Measurements from ENCODE around the gene FRAT2.

Gene FRAT2

GRCh38 chr10:97336942-97337831 is 2.7 kb upstream of the FRAT2 start:
- H3K27me3 Mint-ChIP-seq, result peaks cover 10% of the 10 kb centered on the region
- no peak overlapping the region for H3K27ac Mint-ChIP-seq
- H3K4me1 Mint-ChIP-seq, result peaks cover 14% of the 10 kb centered on the region
- no peaks in the 10 kb centered on the region for H3K9me3 Mint-ChIP-seq
- no peak overlapping the region for H3K4me3 Mint-ChIP-seq
- DNase-seq (no peak), ATAC-seq (no peak)

GRCh38 chr10:97336446-97336845 is 1.9 kb upstream of the FRAT2 start:
- ATAC-seq (no peak), DNase-seq (no peak)
- Mint-ChIP-seq H3K4me1 (peaks cover 22% of the 10 kb centered on the region), H3K27me3 (peaks cover 10% of the 10 kb centered on the region), H3K4me3 (no peak overlapping the region), H3K27ac (no peak overlapping the region), H3K9me3 (no peaks in the 10 kb centered on the region)

DNA sequence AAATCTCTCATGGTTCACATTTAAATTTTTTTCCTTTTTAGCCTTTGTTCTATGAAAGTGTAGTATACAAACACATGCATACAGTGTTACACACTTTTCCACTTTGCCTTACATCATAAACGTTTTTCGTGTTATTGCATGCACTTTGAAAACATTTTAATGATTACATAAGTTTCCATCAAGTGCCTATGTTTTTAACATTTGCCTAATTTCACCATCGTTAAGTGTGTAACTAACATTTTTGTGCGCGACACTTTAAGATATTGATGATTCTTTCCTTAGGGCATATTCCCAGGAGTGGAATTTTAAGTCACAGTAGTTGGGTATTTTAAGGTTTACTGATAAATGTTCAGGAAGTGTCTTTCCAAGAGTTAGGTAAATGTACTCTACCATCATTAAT is 1.5 kb upstream of the FRAT2 start:
- Mint-ChIP-seq H3K4me1 (peaks cover 26% of the 10 kb centered on the region), H3K27me3 (peaks cover 10% of the 10 kb centered on the region), H3K4me3 (peak overlapping the region in 1 of 2 donors; percentile 53), H3K9me3 (no peaks in the 10 kb centered on the region), H3K27ac (peak overlapping the region in 1 of 2 donors; percentile 46)
- no peak for DNase-seq
- ATAC-seq, result no peak

- Mint-ChIP-seq H3K27ac (peak overlapping the region; percentile 72 to 97), H3K9me3 (no peaks in the 10 kb centered on the region), H3K4me3 (peak overlapping the region; percentile 79 to 80), H3K4me1 (peaks cover 28% of the 10 kb centered on the region), H3K27me3 (peaks cover 10% of the 10 kb centered on the region)
- ATAC-seq, result no peak
- no peak for DNase-seq
Measured at GRCh38 chr10:97335188-97335619, 675 bp upstream of the FRAT2 start.

DNA sequence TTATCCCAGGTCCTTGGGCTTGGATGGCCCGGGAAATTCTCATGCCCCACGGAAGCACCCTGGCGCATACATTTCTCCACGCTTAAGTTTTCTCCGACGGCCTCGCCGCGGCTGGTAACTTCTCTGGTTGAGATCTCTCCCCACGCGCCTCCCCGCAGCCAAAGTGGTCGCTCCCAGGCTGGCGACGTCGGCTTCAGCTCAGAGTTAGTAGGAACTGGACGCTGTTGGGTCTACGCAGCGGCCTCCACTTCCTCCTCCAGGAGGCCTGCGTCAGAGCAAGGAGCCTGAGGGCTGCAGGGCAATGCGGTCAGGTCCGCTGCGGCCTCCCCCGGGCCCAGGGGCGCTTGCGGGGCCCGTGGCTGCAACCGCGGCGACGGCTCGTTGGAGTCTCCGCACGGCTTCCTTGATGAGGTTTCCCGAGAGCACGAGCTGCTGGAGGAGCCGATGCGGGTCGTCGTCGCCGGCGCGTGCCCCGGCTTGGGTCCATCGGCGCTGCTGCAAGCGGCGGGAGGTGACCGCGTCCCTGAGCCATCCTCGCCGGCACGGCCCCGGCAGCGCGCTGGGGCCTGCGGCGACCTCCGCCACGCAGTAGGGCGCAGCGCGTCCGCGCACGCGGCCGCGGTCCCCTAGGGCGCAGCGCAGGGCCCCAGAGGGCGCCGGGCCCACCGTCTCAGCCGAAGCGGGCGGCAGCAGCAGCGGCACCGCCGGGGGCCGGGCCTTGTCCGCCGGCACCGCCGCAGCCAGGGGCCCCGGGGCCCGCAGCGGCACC is 744 bp downstream of the FRAT2 start:
- ATAC-seq (peak; percentile 70), DNase-seq (peak; percentile 52 to 58)
- H3K9me3 Mint-ChIP-seq, result no peaks in the 10 kb centered on the region
- peak overlapping the region; percentile 89 to 97 for H3K4me3 Mint-ChIP-seq
- H3K27ac Mint-ChIP-seq, result peak overlapping the region; percentile 95 to 96
- H3K4me1 Mint-ChIP-seq, result peaks cover 43% of the 10 kb centered on the region
- peaks cover 10% of the 10 kb centered on the region for H3K27me3 Mint-ChIP-seq

GRCh38 chr10:97333351-97333600 is 1.3 kb downstream of the FRAT2 start:
- Mint-ChIP-seq H3K9me3 (no peaks in the 10 kb centered on the region), H3K27ac (peak overlapping the region; percentile 95 to 96), H3K4me3 (peak overlapping the region; percentile 89 to 97), H3K27me3 (peaks cover 10% of the 10 kb centered on the region), H3K4me1 (peaks cover 48% of the 10 kb centered on the region)
- ATAC-seq (no peak), DNase-seq (no peak)

DNA sequence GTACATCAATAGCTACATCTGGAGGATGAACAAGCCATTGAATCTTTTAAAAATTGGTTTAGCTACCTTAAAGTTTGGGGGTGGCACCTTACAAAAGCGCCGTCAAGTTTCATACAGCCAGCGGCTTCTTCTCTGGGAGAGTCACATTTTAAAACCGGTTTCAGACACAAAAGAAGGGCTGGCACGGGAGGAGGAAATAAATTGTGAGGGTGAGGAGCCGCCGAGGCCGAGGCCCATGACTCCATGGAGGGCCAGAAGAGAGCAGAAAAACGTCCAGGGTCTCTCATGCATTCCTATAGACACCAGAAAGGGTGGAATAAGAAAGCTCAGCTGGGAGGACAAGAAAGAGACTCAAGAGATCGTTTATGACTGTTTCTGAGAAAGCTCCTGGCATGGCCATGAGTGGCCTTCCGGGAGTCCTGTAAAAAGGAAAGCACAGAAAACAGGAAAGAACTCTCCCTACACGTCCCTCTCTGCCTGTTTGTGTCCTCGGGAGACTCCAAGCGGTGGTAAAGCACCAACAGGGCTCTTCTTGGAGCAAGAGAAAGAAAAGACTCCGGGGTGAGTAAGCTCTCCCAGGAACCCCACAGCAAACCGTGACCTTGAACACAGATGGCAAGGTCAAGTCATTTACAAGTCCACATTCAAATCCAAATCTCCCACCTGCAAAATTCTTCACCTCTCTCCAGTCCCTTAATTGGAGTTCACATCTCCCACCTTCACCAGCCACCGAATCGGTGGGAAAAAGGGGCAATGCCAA is 1.8 kb downstream of the FRAT2 start:
- DNase-seq, result no peak
- H3K27me3 Mint-ChIP-seq, result peaks cover 9% of the 10 kb centered on the region
- H3K4me1 Mint-ChIP-seq, result peaks cover 53% of the 10 kb centered on the region
- H3K9me3 Mint-ChIP-seq, result no peaks in the 10 kb centered on the region
- peak overlapping the region; percentile 89 to 97 for H3K4me3 Mint-ChIP-seq
- ATAC-seq, result no peak
- H3K27ac Mint-ChIP-seq, result peak overlapping the region; percentile 95 to 96

- Mint-ChIP-seq H3K4me3 (peak overlapping the region; percentile 58 to 61), H3K27me3 (no peaks in the 10 kb centered on the region), H3K4me1 (peaks cover 68% of the 10 kb centered on the region), H3K9me3 (no peaks in the 10 kb centered on the region), H3K27ac (no peak overlapping the region)
- ATAC-seq, result no peak
- DNase-seq, result no peak
Measured at GRCh38 chr10:97331153-97331703, 3.3 kb downstream of the FRAT2 start.

GRCh38 chr10:97329766-97330165 is 4.8 kb downstream of the FRAT2 start:
- DNase-seq (no peak), ATAC-seq (no peak)
- Mint-ChIP-seq H3K4me1 (peaks cover 75% of the 10 kb centered on the region), H3K9me3 (no peaks in the 10 kb centered on the region), H3K27me3 (no peaks in the 10 kb centered on the region), H3K27ac (peak overlapping the region in 1 of 2 donors; percentile 28), H3K4me3 (no peak overlapping the region)

DNA sequence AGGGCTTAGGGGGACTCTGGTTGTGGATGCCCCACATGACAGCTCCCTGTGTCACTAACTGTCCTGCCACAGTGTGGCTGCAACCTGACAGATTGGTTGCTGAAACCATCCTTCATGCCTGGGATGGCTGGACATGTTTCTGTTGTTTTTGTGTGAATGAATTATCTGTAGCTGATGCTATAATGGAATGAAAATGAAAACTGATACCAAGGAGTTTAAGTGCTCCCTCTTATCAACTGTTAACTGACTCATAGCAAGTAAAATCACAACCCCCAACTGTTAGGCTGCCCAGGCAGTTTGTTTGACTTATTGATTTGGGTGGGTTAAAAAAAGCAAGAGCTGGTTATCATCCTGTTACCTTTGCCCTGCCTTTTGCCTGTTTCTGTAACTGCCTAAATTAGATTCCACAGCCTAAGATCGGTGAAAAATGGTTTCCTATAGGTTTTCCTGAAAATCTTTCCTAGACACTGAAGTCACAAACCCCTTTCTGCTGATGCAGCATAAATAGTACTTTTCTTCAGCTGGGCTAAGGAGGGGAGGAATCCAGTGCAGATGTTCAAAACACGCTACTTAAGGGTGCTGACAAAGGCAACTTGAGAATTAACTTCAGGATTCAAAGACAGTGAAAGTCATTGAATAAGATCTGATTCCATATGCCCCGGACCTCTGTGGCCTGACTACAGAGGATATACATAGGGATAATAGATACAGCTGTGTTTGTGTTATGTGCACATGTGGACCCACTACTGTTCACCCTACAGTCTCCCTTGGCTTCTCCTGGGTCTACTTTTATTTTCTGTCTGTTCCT is 5.7 kb downstream of the FRAT2 start:
- H3K4me3 Mint-ChIP-seq, result peak overlapping the region in 1 of 2 donors; percentile 27
- H3K9me3 Mint-ChIP-seq, result no peaks in the 10 kb centered on the region
- peaks cover 75% of the 10 kb centered on the region for H3K4me1 Mint-ChIP-seq
- no peak overlapping the region for H3K27ac Mint-ChIP-seq
- peak; percentile 74 for ATAC-seq
- DNase-seq, result no peak
- no peaks in the 10 kb centered on the region for H3K27me3 Mint-ChIP-seq

GRCh38 chr10:97327348-97328294 is 6.9 kb downstream of the FRAT2 start:
- Mint-ChIP-seq H3K27ac (peak overlapping the region; percentile 13 to 85), H3K4me1 (peaks cover 65% of the 10 kb centered on the region)

GRCh38 chr10:97325754-97326153 is 8.8 kb downstream of the FRAT2 start:
- peaks cover 64% of the 10 kb centered on the region for H3K4me1 Mint-ChIP-seq
- H3K27ac Mint-ChIP-seq, result no peak overlapping the region
- no peaks in the 10 kb centered on the region for H3K9me3 Mint-ChIP-seq
- no peak for DNase-seq
- H3K27me3 Mint-ChIP-seq, result no peaks in the 10 kb centered on the region
- no peak for ATAC-seq
- no peak overlapping the region for H3K4me3 Mint-ChIP-seq

More at GRCh38 chr10:97327348-97328294, 6.9 kb downstream of the FRAT2 start:
- H3K27me3 Mint-ChIP-seq, result no peaks in the 10 kb centered on the region
- no peaks in the 10 kb centered on the region for H3K9me3 Mint-ChIP-seq
- DNase-seq, result no peak
- H3K4me3 Mint-ChIP-seq, result peak overlapping the region in 1 of 2 donors; percentile 43
- peak; percentile 68 for ATAC-seq

- Mint-ChIP-seq H3K4me3 (no peak overlapping the region), H3K4me1 (peaks cover 58% of the 10 kb centered on the region), H3K9me3 (no peaks in the 10 kb centered on the region), H3K27me3 (no peaks in the 10 kb centered on the region), H3K27ac (no peak overlapping the region)
- DNase-seq (no peak), ATAC-seq (no peak)
Measured at GRCh38 chr10:97323501-97323900, 11.0 kb downstream of the FRAT2 start.

GRCh38 chr10:97321804-97322190 is 12.7 kb downstream of the FRAT2 start:
- no peaks in the 10 kb centered on the region for H3K9me3 Mint-ChIP-seq
- H3K4me1 Mint-ChIP-seq, result peaks cover 42% of the 10 kb centered on the region
- H3K27ac Mint-ChIP-seq, result peak overlapping the region in 1 of 2 donors; percentile 88
- DNase-seq (no peak), ATAC-seq (no peak)
- peak overlapping the region; percentile 90 to 96 for H3K4me3 Mint-ChIP-seq
- no peaks in the 10 kb centered on the region for H3K27me3 Mint-ChIP-seq
